SJCRH30 (cell line): Measurements from ENCODE around the gene LYRM9. TPM values are rescaled to one million over a fixed set of nuclear protein-coding genes. Genes with fewer than 3 reads are reported as not detected.
"Not testable (repeated sequence)": the region's sequence is repeated elsewhere in the genome, so short reads cannot be mapped to it uniquely, and the experiment has no call there.

Experiments
- DNase-seq, 2 experiments: peaks; one replicate each; pipeline ENCODE4 v3.0.0-alpha.2; 2015 to 2020
- H3K27ac ChIP-seq: fragments of 250-450 bp; sonication (Bioruptor Pico); 2 replicates; pipeline ENCODE4 v1.5.1; 2020; ENCODE audit warnings: mild to moderate bottlenecking, moderate library complexity
- H3K27me3 ChIP-seq: fragments of 250-450 bp; sonication (Bioruptor Pico); 2 replicates; pipeline ENCODE4 v1.5.1; 2020; ENCODE audit warnings: mild to moderate bottlenecking, moderate library complexity
- H3K36me3 ChIP-seq: fragments of 250-450 bp; sonication (Bioruptor Pico); 2 replicates; pipeline ENCODE4 v1.5.1; 2020; ENCODE audit warnings: mild to moderate bottlenecking, moderate library complexity
- H3K4me1 ChIP-seq: fragments of 250-450 bp; sonication (Bioruptor Pico); 2 replicates; pipeline ENCODE4 v1.5.1; 2020; ENCODE audit warnings: mild to moderate bottlenecking, moderate library complexity
- H3K4me3 ChIP-seq: fragments of 250-450 bp; sonication (Bioruptor Pico); 2 replicates; pipeline ENCODE4 v1.5.1; 2020; ENCODE audit warnings: mild to moderate bottlenecking, moderate library complexity
- H3K9me3 ChIP-seq: fragments of 250-450 bp; sonication (Bioruptor Pico); replicated peaks from 2 replicates; pipeline ENCODE4 v1.5.1; 2020; ENCODE audit warnings: mild to moderate bottlenecking, moderate library complexity
- total RNA-seq: library from RNA; depleted of rRNA; stranded (reverse); fragments of >200 nt; shearing (Covaris generic); gene quantifications from 2 replicates; pipeline ENCODE4 v1.2.3, GENCODE V29; 2014

The LYRM9 gene
- total RNA-seq, 1 experiment from 2014 or later: 0.22 TPM

DNA sequence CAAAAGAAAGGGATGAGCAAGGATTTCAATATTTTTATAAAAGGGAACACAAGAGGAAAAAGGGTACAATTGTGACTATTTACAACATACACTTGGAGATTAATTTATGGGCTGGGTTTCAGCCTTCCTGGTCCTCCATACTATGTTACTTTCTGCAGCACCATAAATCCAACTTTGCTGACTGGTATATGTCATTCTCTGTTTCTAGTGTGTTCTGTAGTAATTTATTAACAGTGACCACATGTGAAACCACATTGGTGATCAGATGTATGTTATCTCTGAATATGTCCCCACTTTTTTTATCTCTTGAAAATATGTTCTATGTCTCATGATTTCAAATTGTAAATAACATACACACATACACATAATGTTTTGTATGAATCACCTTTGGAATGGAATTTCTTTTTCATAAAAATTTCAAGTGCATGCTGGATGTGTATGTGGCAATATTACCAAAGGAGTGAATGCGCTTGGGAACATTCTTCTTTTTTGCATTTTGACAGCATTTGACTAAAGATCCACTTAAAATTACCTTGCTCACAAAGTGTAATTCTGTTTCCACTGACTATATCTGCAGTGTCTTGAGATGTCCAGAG, 2.9 kb upstream of the LYRM9 start:
- Histone ChIP-seq H3K4me1 (no peaks in the 10 kb centered on the region), H3K4me3 (no peak overlapping the region), H3K27me3 (peaks cover 6% of the 10 kb centered on the region; the same call in 1 of the 2 replicates), H3K36me3 (no peaks in the 10 kb centered on the region), H3K27ac (no peak overlapping the region), H3K9me3 (no peaks in the 10 kb centered on the region)
- no peak for DNase-seq

DNA sequence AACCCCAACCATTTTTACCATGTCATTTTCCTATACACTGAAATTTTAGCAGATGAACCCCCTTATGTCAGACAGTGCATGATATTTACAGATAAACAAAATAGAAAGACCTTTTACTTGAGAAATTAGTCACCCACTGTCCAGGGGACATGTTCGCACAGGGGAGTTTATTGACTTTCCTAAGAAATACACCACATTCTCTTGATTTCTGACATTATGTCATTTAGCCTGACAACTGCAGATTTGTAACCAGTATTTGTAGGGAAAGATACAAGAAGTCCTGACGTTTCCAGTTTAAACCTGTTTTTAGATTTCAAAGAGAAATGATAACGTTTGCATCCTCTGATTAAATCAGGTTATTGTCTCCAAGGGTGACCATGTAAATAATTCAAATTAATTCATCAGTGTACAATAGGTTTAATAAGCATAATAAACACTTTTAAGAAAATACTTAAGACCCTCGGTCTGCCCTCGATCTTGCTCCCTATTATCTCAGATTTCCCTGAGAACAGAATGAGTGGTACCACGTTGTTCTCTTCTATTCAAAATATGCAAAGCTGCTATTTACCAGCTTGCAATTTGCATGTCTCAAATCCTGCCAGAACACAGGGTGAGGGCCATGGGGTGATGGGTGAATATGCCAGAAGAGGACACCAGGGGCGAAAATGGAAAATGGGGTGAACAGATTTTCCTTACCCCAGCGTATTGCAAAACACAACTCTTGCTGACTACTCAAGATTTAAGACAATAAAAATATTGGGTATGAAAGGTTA, 2.1 kb upstream of the LYRM9 start:
- Histone ChIP-seq H3K27me3 (peaks cover 6% of the 10 kb centered on the region; the same call in 1 of the 2 replicates), H3K4me3 (no peak overlapping the region), H3K9me3 (no peaks in the 10 kb centered on the region), H3K4me1 (no peaks in the 10 kb centered on the region), H3K27ac (no peak overlapping the region), H3K36me3 (no peaks in the 10 kb centered on the region)
- DNase-seq: no peak

DNA sequence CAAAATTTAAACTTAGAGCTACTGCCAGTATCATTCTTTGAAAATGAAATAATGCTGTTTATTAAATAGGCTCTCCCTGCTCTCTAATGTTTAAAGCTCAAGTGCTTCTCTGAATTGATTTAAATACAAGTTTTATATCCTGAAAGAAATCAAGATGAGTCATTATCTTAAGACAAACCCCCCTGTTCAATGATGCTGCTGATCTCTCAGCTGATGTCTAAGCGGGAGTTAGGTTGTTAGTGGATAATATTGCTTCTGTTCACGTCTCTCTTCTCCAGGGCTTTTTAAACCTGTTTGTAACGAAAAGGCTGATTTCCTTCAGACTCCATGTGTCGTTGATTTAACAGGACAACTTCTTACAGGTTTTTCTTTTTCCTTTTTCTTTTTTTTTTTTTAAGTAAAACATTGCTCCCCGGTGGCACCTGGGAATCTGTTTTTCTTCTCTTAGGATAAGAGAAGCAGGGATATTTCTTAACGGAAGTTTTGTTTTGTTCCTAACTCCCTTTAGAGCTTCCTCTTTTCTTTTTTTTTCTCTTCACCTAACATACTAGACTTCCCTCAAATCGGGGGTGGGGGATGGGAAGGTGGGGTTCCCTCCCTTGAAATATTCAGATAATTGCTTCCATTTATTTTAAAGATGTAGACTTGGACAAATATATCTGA, 807 bp upstream of the LYRM9 start:
- H3K4me3 ChIP-seq: no peak overlapping the region
- no peak for DNase-seq
- no peak overlapping the region for H3K27ac ChIP-seq
- no peaks in the 10 kb centered on the region for H3K4me1 ChIP-seq
- no peaks in the 10 kb centered on the region for H3K9me3 ChIP-seq
- H3K36me3 ChIP-seq: no peaks in the 10 kb centered on the region
- peaks cover 6% of the 10 kb centered on the region; the same call in 1 of the 2 replicates for H3K27me3 ChIP-seq

DNA sequence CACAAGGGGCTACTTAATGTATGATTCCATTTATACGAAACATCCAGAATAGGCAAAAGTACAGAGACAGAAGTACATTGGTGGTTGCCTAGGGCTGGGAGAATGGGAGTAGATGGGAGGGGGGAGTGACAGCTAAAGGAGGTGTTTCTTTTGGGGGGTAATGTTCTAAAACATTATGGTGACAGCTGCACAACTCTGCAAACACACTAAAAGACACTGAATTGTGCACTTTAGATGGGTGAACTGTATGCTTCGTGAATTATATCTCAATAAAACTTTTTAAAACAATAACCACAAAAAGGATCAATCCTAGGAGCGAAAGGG, 661 bp downstream of the LYRM9 start:
- Histone ChIP-seq H3K27ac (no peak overlapping the region), H3K36me3 (no peaks in the 10 kb centered on the region), H3K4me3 (peak overlapping the region; percentile 61), H3K9me3 (no peaks in the 10 kb centered on the region), H3K4me1 (no peaks in the 10 kb centered on the region), H3K27me3 (peaks cover 6% of the 10 kb centered on the region; the same call in 1 of the 2 replicates)
- DNase-seq: peak in 1 of 2 experiments; percentile 9

DNA sequence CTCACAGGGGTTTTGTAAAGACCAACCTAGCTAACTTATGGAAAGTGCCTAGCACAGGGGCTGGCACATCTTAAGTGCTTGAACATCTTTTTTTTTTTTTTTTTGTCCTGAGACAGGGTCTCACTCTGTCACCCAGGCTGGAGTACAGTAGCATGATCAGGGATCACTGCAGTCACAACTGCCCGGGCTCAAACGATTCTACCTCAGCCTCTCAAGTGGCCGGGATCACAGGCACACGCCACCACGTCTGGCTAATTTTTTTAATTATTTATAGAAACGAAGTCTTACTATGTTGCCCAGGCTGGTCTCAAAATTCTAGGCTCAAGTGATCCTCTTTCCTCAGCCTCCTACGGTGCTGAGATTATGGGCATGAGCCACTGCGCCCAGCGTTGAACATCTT, 1.3 kb downstream of the LYRM9 start:
- DNase-seq: no peak
- H3K27ac ChIP-seq: no peak overlapping the region
- H3K36me3 ChIP-seq: no peaks in the 10 kb centered on the region

DNA sequence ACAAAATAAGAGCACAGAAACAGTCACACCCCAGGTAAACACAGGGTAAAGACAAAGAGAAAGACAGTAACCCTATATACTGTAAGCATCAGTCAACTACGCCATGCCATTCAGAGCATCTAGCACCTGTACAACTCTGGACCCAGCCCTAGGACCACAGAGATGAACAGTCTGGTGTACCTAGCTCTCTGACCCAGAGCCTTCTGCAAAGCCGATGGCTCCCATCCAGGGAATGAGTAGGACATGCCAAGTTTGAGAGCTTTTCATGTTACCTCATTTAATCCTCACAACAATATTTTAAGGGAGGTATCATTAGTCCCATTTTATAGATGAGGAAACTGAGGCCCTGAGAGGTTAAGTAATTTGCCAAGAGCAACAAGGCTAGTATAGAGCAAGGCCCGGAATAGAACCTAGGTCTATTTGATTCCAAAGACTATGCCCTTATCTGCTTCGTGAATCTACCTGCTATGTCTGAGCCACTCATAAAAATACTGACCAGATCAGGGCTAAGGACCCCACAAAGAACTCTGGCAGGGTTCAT, 3.4 kb downstream of the LYRM9 start:
- Histone ChIP-seq H3K27me3 (peaks cover 5% of the 10 kb centered on the region; the same call in 1 of the 2 replicates), H3K4me1 (no peaks in the 10 kb centered on the region), H3K27ac (no peak overlapping the region), H3K36me3 (no peaks in the 10 kb centered on the region), H3K4me3 (no peak overlapping the region), H3K9me3 (no peaks in the 10 kb centered on the region)
- DNase-seq: no peak

More for the DNA sequence above, 1.3 kb downstream of the LYRM9 start:
- Histone ChIP-seq H3K4me3 (no peak overlapping the region), H3K9me3 (no peaks in the 10 kb centered on the region), H3K27me3 (peaks cover 6% of the 10 kb centered on the region; the same call in 1 of the 2 replicates), H3K4me1 (no peaks in the 10 kb centered on the region)

DNA sequence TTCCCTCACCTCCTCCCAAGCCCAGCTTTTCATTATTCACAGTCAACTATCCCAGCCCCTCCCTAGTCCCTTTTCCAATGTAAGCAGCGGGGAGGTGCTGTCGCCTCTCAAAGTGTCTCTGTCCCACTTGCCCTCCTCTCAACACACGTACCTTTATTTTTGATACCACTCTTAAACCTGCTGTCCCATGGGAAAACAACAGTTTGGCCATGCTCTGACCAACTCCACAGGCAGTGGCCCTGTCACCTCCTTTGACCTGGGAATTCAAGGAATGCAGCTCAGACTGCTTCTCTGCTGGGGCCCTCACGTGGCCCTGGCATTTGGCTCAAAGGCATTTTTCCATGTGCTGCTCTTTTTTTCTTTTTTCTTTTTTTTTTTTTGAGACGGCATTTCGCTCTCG, 4.2 kb downstream of the LYRM9 start:
- DNase-seq: no peak
- Histone ChIP-seq H3K36me3 (no peaks in the 10 kb centered on the region), H3K4me1 (no peaks in the 10 kb centered on the region), H3K27ac (no peak overlapping the region), H3K27me3 (peaks cover 5% of the 10 kb centered on the region; the same call in 1 of the 2 replicates), H3K4me3 (no peak overlapping the region), H3K9me3 (no peaks in the 10 kb centered on the region)

DNA sequence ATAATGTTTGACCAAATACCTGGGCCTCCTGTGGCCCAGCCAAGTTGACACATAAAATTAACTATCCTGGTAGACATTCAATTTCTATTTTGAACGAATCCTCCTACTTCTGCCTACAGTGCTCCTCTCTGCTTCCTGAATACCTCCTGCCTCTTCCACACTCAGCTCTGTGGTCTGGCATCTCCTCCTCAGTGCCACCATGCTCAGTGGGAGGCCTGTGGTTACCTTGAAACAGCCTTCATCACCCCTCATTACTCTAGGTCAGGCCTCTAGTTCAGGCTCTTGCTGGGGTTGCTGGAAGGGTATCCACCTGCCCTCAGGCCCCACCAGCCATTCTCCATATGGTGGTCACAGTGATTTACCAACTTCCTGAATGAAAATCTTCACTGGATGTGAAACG, 5.1 kb downstream of the LYRM9 start:
- Histone ChIP-seq H3K4me3 (no peak overlapping the region), H3K4me1 (no peaks in the 10 kb centered on the region), H3K27ac (no peak overlapping the region), H3K36me3 (no peaks in the 10 kb centered on the region), H3K9me3 (no peaks in the 10 kb centered on the region), H3K27me3 (peaks cover 5% of the 10 kb centered on the region; the same call in 1 of the 2 replicates)
- DNase-seq: no peak

DNA sequence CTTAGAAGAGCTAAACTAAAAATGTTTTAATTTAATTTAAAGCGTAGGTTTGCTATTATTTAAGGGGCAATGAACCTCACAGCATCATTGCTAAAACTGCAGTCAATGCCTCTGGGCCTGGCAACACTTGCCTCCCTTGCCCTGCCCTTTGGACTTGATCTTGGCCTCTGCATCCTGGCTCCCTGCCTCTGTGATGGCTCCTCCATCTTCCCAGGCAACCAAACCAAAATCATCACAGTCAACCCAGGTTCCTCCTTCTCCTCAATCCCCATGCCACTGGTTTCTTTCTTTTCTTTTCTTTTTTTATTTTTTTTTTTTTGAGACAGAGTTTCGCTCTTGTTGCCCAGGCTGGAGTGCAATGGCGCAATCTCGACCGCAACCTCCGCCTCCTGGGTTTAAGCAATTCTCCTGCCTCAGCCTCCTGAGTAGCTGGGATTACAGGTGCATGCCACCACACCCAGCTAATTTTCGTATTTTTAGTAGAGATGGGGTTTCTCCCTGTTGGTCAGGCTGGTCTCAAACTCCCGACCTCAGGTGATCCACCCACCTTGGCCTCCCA, 6.7 kb downstream of the LYRM9 start:
- not testable (repeated sequence) for H3K9me3 ChIP-seq, H3K4me3 ChIP-seq, H3K36me3 ChIP-seq, H3K27ac ChIP-seq, H3K4me1 ChIP-seq, H3K27me3 ChIP-seq, DNase-seq

DNA sequence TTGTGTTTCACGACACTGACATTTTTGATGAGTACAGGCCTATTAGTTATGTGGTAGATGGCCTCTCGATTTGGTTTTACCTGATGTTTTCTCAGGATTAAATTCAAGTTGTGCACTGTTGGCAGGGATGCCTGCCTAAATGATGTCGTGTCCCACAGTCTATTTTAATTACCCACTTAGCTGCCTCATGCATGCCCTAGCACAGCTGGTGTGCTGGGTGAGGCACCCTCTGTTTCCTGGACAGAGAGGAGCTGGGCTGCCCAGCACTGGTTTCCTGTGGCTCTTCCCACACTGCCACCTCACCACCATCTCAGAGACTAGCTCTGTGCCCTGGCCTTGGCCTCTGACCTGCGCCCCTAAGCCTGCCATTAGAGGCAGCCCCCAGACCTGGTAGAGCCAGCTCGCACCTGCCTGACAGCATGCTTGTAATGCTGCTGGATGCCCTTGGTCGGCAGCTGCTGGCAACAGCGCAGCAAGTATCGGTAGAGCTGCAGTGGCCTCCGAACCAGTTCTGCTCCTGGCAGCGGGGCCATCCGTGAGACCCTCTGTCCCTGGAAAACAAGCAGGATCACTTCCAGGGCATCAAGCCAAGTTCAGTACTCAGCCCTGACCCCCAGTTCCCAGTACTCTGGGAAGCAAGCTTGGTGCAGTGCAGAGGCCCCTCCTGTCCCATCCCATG, 10.9 kb downstream of the LYRM9 start:
- H3K36me3 ChIP-seq: no peaks in the 10 kb centered on the region
- H3K27me3 ChIP-seq: peaks cover 5% of the 10 kb centered on the region; the same call in 1 of the 2 replicates
- no peaks in the 10 kb centered on the region for H3K9me3 ChIP-seq
- H3K27ac ChIP-seq: no peak overlapping the region
- no peaks in the 10 kb centered on the region for H3K4me1 ChIP-seq
- DNase-seq: no peak
- no peak overlapping the region for H3K4me3 ChIP-seq

DNA sequence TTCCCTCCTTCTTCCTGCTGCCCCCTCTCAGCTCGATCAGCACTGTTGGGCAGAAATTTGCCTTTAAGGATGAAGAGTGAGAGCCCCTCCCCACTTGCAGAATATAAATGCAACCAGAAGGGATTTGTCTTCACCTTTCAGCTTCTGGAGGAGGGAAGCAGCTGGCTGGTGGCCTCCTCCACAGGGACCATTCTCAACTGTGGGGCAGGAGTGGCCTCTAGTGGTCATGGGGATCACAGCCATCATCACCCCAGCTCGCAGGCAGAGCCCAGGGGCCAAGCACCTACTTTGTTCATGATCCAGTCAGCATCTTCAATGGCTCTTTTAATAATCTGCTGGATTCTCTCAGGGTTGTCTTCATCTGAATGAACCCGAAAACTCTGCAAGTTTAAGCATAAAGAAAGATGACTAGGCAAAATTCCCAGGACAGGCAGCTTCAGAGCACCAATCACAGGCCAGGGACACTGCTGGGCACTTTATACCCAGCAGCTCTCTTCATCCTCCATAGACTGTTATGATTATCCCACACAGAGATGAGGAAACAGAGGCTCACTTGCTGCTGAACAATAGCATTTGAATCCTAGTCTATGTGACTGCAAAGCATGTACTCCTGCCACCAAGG, 13.1 kb downstream of the LYRM9 start:
- Histone ChIP-seq H3K27ac (no peak overlapping the region), H3K27me3 (no peaks in the 10 kb centered on the region; the same call in 1 of the 2 replicates), H3K36me3 (no peaks in the 10 kb centered on the region), H3K4me3 (no peak overlapping the region), H3K9me3 (no peaks in the 10 kb centered on the region), H3K4me1 (no peaks in the 10 kb centered on the region)
- DNase-seq: peak; percentile 71 to 84

DNA sequence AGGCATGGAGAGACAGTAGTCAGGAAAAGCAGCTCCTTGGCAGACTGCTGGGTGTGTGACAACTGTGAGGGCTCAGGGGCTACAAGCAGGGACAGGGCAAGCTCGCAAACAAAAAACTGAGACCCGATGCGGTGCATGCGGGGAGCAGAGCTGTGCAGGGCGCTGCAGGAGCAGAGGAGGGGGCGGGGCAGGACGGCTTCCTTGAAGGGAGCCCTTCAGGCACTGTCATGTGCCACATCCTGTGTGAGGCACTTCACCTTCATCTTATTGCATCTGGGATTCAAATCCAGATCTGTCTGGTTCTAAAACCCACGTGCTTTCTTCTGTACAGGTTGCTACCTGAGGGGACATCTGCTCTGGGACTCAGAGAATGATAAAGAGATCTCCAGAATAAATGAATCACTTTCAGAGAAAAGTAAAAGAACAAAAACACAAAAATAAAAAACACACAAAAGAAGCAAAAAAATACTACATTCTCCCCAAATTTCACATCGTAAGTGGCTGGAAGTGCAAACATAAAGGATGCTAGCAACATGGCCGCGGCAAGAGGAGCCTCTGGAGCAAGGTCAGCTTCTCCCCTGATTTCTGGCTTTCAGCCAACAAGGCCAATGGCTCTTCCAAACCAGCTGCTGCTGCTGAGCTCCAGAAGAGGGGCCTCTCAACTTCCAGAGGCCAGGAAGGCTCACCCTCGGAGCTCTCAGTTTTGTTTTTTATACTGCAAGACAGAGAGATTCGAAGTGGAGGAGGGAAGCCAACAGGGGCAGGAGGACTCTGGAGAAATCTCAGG, 14.2 kb downstream of the LYRM9 start:
- DNase-seq: peak; percentile 58 to 77
- no peaks in the 10 kb centered on the region for H3K4me1 ChIP-seq
- no peaks in the 10 kb centered on the region for H3K9me3 ChIP-seq
- H3K27me3 ChIP-seq: no peaks in the 10 kb centered on the region; the same call in 1 of the 2 replicates
- H3K36me3 ChIP-seq: no peaks in the 10 kb centered on the region
- no peak overlapping the region for H3K4me3 ChIP-seq
- H3K27ac ChIP-seq: no peak overlapping the region

DNA sequence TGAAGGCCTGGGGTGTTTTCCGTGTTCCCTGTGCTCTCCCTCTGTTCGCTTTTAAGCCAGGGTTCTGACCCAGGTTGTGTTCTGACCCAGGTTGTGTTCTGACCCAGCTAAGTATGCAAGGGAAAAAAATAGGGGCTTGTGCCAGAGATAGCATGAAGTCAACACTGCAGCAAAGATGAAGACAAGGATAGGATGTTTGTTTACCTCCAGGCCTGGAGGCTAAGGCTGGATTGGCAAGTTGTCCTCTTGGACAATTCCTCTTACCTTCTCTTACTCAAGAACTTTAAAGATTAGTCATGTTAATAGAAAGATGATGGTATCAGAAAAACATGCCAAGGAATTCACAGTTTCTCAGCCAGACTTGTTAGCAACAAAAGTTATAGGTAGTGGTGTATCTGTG, 19.4 kb downstream of the LYRM9 start:
- Histone ChIP-seq H3K27me3 (no peaks in the 10 kb centered on the region), H3K4me1 (no peaks in the 10 kb centered on the region), H3K36me3 (no peaks in the 10 kb centered on the region), H3K4me3 (no peak overlapping the region), H3K27ac (no peak overlapping the region), H3K9me3 (no peaks in the 10 kb centered on the region)
- DNase-seq: no peak
